Effector memory CD4-positive, alpha-beta T cell (primary cell): ENCODE data around the gene CDK13.

Experiments used
- DNase-seq, 3 donors: peaks; one replicate each; pipeline ENCODE4 v3.0.0-alpha.2; 2020
- H3K27ac ChIP-seq: 2 replicates; pipeline ENCODE4 v1.7.0; 2013; ENCODE audit warnings: mild to moderate bottlenecking, low read length, moderate library complexity; ENCODE audit not compliant: insufficient read depth, poor library complexity, severe bottlenecking
- H3K27me3 ChIP-seq: replicated peaks from 2 replicates; pipeline ENCODE4 v1.7.0; 2013; ENCODE audit warnings: mild to moderate bottlenecking, low read length; ENCODE audit not compliant: insufficient read depth, control insufficient read depth, poor library complexity, severe bottlenecking
- H3K36me3 ChIP-seq: 2 replicates; pipeline ENCODE4 v1.7.0; 2013; ENCODE audit warnings: mild to moderate bottlenecking, low read length, moderate library complexity; ENCODE audit not compliant: control insufficient read depth, insufficient read depth
- H3K4me1 ChIP-seq: 2 replicates; pipeline ENCODE4 v1.7.0; 2013; ENCODE audit warnings: low read length, mild to moderate bottlenecking; ENCODE audit not compliant: control insufficient read depth, insufficient read depth, poor library complexity, severe bottlenecking
- H3K4me3 ChIP-seq: 2 replicates; pipeline ENCODE4 v1.7.0; 2013; ENCODE audit warnings: low read length, low read depth, mild to moderate bottlenecking; ENCODE audit not compliant: insufficient read depth, poor library complexity, severe bottlenecking
- H3K9me3 ChIP-seq: 2 replicates; pipeline ENCODE4 v1.7.0; 2013; ENCODE audit warnings: mild to moderate bottlenecking, low read length, moderate library complexity; ENCODE audit not compliant: control insufficient read depth

CDK13 gene

GRCh38 chr7:39948375-39948955, 1.6 kb upstream of the CDK13 start:
- Histone ChIP-seq H3K36me3 (no peaks in the 10 kb centered on the region), H3K4me1 (peaks cover 11% of the 10 kb centered on the region), H3K4me3 (peak overlapping the region; percentile 48), H3K27me3 (no peaks in the 10 kb centered on the region), H3K9me3 (no peaks in the 10 kb centered on the region), H3K27ac (peak overlapping the region; percentile 98)
- DNase-seq = no peak

DNA sequence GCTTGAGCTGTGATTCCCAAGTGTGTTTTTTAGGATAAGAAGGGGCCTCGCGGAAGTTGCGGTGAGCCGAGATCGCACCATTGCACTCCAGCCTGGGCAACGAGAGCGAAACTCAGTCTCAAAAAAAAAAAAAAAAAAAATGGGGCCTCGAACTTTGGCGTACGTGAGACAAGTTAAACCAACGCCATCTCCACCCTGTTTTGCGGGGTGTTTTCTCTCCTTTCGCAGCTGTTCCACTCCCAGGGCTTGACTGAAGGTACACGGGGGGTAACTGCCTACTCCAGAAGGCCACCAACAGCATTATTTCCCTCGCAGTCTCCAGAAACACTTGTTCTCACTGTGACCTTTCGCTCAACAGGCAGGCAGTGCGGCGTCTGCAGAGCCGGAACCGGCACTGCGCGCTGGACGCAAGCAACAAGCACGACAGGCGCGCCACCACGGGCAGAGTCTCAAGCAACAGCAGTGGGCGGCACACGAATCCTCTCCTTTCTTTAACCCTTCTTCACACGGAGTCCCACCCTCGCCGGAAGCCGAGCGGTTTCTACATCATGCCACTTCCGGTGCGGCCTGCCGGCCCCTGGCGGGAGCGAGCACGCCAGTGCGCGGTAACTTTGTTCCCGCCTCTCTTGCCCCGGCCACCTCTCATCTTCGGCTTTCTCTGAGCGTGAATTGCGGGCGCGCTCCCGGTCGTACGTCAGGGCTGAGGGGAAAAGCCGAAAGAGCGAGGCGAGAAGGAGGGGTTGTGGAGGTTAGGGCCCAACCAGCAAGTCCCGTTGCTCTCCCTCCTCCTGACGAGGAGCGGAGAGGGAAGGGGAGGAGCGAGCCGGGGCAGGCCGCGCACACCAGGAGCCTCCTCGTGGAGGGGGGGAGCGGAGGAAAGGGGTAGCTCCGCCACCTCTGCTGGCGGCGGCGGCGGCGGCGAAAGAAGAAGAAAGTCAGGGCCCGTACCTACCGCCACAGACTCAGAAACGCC, 814 bp upstream of the CDK13 start:
- H3K36me3 ChIP-seq = no peaks in the 10 kb centered on the region
- peak overlapping the region; percentile 97 for H3K4me3 ChIP-seq
- no peaks in the 10 kb centered on the region for H3K27me3 ChIP-seq
- H3K4me1 ChIP-seq = peaks cover 19% of the 10 kb centered on the region
- peak overlapping the region; percentile 98 for H3K27ac ChIP-seq
- peak; percentile 96 to 97 (median 96) for DNase-seq
- no peaks in the 10 kb centered on the region for H3K9me3 ChIP-seq

DNA sequence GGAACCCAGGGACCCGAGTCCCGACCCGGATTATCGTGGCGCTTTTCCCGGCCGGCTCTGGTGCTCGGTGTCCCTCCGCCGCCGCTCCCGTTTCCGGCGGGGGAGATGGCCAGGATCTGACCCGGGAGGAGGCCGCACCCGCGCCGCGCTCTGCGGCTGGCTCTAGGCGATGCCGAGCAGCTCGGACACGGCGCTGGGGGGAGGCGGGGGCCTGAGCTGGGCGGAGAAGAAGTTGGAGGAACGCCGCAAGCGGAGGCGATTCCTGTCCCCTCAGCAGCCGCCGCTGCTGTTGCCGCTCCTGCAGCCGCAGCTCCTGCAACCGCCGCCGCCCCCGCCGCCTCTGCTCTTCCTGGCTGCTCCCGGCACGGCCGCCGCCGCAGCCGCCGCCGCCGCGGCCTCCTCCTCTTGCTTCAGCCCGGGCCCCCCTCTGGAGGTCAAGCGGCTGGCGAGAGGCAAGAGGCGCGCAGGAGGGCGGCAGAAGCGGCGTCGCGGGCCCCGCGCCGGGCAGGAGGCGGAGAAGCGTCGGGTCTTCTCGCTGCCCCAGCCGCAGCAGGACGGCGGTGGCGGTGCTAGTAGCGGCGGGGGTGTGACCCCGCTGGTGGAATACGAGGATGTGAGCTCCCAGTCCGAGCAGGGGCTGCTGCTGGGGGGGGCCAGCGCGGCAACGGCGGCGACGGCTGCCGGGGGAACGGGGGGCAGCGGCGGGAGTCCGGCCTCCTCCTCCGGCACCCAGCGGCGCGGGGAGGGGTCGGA, 593 bp downstream of the CDK13 start:
- peak overlapping the region; percentile 98 for H3K27ac ChIP-seq
- H3K9me3 ChIP-seq = no peaks in the 10 kb centered on the region
- no peaks in the 10 kb centered on the region for H3K27me3 ChIP-seq
- DNase-seq = peak; percentile 7 to 27 (median 27)
- peaks cover 31% of the 10 kb centered on the region for H3K4me1 ChIP-seq
- no peaks in the 10 kb centered on the region for H3K36me3 ChIP-seq
- peak overlapping the region; percentile 97 for H3K4me3 ChIP-seq

- Histone ChIP-seq H3K36me3 (no peaks in the 10 kb centered on the region), H3K27me3 (no peaks in the 10 kb centered on the region), H3K9me3 (no peaks in the 10 kb centered on the region), H3K27ac (peak overlapping the region; percentile 98), H3K4me3 (peak overlapping the region; percentile 97), H3K4me1 (peaks cover 31% of the 10 kb centered on the region)
- DNase-seq = peak; percentile 44 to 56 (median 49)
Observed at GRCh38 chr7:39951226-39952194, 1.5 kb downstream of the CDK13 start.

DNA sequence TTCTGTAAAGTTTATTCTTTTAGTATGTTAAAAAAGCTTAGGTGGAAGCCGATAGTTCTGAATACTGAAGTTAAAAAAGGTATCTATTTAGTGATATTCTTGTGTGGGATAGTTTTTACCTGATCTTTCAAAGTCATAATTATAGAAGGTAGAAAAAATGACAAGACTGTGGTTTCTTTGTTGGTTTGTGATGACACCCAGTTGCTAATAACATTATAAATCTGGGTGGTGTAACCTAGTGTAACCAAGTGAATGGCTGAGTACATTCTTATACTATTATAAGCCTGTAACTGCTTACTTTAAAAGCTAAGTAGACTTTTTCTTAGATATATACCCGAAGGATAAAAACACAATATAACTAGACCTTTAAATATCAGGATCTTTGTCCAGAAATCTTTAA, 2.3 kb downstream of the CDK13 start:
- H3K9me3 ChIP-seq = no peaks in the 10 kb centered on the region
- H3K36me3 ChIP-seq = no peaks in the 10 kb centered on the region
- no peaks in the 10 kb centered on the region for H3K27me3 ChIP-seq
- peaks cover 37% of the 10 kb centered on the region for H3K4me1 ChIP-seq
- peak overlapping the region; percentile 97 for H3K4me3 ChIP-seq
- DNase-seq = no peak
- H3K27ac ChIP-seq = peak overlapping the region; percentile 98

- no peak for DNase-seq
- H3K36me3 ChIP-seq = no peaks in the 10 kb centered on the region
- peak overlapping the region; percentile 98 for H3K27ac ChIP-seq
Observed at GRCh38 chr7:39952803-39953202, 2.7 kb downstream of the CDK13 start.

GRCh38 chr7:39954694-39955093, 4.6 kb downstream of the CDK13 start:
- DNase-seq = no peak
- H3K27ac ChIP-seq = no peak overlapping the region
- H3K36me3 ChIP-seq = no peaks in the 10 kb centered on the region
- no peaks in the 10 kb centered on the region for H3K27me3 ChIP-seq
- H3K9me3 ChIP-seq = no peaks in the 10 kb centered on the region
- peaks cover 33% of the 10 kb centered on the region for H3K4me1 ChIP-seq
- peak overlapping the region; percentile 97 for H3K4me3 ChIP-seq

More at GRCh38 chr7:39952803-39953202, 2.7 kb downstream of the CDK13 start:
- Histone ChIP-seq H3K4me1 (peaks cover 37% of the 10 kb centered on the region), H3K27me3 (no peaks in the 10 kb centered on the region), H3K9me3 (no peaks in the 10 kb centered on the region), H3K4me3 (peak overlapping the region; percentile 97)

GRCh38 chr7:39958038-39958437, 8.0 kb downstream of the CDK13 start:
- no peak overlapping the region for H3K27ac ChIP-seq
- H3K4me3 ChIP-seq = no peak overlapping the region
- DNase-seq = no peak
- no peaks in the 10 kb centered on the region for H3K27me3 ChIP-seq
- H3K36me3 ChIP-seq = no peaks in the 10 kb centered on the region
- H3K4me1 ChIP-seq = peaks cover 33% of the 10 kb centered on the region
- no peaks in the 10 kb centered on the region for H3K9me3 ChIP-seq
